Ishikawa (cell line): ENCODE data around the gene TMBIM1.

Experiments used
- CEBPB ChIP-seq: IDR thresholded peaks from 2 replicates; pipeline ENCODE4 v1.6.1; 2012
- CREB1 ChIP-seq: IDR thresholded peaks from 2 replicates; pipeline ENCODE4 v1.6.1; 2012; ENCODE audit warnings: low read depth
- EGR1 ChIP-seq: IDR thresholded peaks from 2 replicates; pipeline ENCODE4 v1.6.1; 2012
- EP300 ChIP-seq: IDR thresholded peaks from 2 replicates; pipeline ENCODE4 v1.6.1; 2012; ENCODE audit warnings: borderline replicate concordance
- FOXM1 ChIP-seq: IDR thresholded peaks from 2 replicates; pipeline ENCODE4 v1.6.1; 2012; ENCODE audit warnings: low read depth, borderline replicate concordance
- MAX ChIP-seq: IDR thresholded peaks from 2 replicates; pipeline ENCODE4 v1.6.1; 2012
- NFIC ChIP-seq: IDR thresholded peaks from 2 replicates; pipeline ENCODE4 v1.6.1; 2012
- RAD21 ChIP-seq: IDR thresholded peaks from 2 replicates; pipeline ENCODE4 v1.6.1; 2012; ENCODE audit warnings: low read depth
- TAF1 ChIP-seq: IDR thresholded peaks from 2 replicates; pipeline ENCODE4 v1.6.1; 2012; ENCODE audit warnings: low read depth, mild to moderate bottlenecking
- TCF12 ChIP-seq: IDR thresholded peaks from 2 replicates; pipeline ENCODE4 v1.6.1; 2012; ENCODE audit warnings: low read depth
- TEAD4 ChIP-seq: IDR thresholded peaks from 2 replicates; pipeline ENCODE4 v1.6.1; 2012
- YY1 ChIP-seq: IDR thresholded peaks from 2 replicates; pipeline ENCODE4 v1.6.1; 2012; ENCODE audit warnings: low read depth
- ZBTB7A ChIP-seq: IDR thresholded peaks from 2 replicates; pipeline ENCODE4 v1.6.1; 2012; ENCODE audit warnings: low read depth
- TF ChIP-seq, protein P1 (sequence below): IDR thresholded peaks from 2 replicates; pipeline ENCODE4 v1.6.1; 2012; ENCODE audit warnings: low read depth, mild to moderate bottlenecking
- TF ChIP-seq, protein P2 (sequence below): IDR thresholded peaks from 2 replicates; pipeline ENCODE4 v1.6.1; 2012

Gene TMBIM1

DNA sequence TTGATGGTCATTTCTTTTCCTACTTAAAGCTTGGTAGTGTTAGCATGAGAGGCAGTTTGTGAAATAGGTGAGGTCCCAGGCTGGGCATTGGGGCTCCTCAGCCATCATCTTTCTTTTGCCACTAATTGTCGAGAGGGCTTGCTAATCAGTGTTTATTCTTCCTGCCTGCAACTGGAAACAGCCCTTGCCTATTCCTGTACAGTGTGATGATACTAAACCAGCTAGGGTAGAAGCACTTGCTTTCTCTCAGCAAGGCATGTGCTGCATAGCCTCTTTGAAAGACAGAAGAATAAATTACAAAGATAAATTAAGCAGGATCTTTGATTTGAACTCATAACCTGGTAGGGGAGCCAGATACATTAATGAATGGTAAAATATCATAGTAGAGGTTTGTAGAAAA, 48.1 kb downstream of the TMBIM1 start:
- no peak for TF ChIP-seq EP300
- no peak for TF ChIP-seq TAF1
- no peak for TF ChIP-seq CREB1
- TF ChIP-seq, protein P1, sequence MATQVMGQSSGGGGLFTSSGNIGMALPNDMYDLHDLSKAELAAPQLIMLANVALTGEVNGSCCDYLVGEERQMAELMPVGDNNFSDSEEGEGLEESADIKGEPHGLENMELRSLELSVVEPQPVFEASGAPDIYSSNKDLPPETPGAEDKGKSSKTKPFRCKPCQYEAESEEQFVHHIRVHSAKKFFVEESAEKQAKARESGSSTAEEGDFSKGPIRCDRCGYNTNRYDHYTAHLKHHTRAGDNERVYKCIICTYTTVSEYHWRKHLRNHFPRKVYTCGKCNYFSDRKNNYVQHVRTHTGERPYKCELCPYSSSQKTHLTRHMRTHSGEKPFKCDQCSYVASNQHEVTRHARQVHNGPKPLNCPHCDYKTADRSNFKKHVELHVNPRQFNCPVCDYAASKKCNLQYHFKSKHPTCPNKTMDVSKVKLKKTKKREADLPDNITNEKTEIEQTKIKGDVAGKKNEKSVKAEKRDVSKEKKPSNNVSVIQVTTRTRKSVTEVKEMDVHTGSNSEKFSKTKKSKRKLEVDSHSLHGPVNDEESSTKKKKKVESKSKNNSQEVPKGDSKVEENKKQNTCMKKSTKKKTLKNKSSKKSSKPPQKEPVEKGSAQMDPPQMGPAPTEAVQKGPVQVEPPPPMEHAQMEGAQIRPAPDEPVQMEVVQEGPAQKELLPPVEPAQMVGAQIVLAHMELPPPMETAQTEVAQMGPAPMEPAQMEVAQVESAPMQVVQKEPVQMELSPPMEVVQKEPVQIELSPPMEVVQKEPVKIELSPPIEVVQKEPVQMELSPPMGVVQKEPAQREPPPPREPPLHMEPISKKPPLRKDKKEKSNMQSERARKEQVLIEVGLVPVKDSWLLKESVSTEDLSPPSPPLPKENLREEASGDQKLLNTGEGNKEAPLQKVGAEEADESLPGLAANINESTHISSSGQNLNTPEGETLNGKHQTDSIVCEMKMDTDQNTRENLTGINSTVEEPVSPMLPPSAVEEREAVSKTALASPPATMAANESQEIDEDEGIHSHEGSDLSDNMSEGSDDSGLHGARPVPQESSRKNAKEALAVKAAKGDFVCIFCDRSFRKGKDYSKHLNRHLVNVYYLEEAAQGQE, result no peak

GRCh38 chr2:218238887-218239286, 53.4 kb downstream of the TMBIM1 start:
- TF ChIP-seq, protein P2, sequence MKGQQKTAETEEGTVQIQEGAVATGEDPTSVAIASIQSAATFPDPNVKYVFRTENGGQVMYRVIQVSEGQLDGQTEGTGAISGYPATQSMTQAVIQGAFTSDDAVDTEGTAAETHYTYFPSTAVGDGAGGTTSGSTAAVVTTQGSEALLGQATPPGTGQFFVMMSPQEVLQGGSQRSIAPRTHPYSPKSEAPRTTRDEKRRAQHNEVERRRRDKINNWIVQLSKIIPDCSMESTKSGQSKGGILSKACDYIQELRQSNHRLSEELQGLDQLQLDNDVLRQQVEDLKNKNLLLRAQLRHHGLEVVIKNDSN, result no peak
- TF ChIP-seq NFIC (no peak), EP300 (no peak), CEBPB (no peak), ZBTB7A (no peak), TEAD4 (no peak), FOXM1 (no peak), TCF12 (no peak)

DNA sequence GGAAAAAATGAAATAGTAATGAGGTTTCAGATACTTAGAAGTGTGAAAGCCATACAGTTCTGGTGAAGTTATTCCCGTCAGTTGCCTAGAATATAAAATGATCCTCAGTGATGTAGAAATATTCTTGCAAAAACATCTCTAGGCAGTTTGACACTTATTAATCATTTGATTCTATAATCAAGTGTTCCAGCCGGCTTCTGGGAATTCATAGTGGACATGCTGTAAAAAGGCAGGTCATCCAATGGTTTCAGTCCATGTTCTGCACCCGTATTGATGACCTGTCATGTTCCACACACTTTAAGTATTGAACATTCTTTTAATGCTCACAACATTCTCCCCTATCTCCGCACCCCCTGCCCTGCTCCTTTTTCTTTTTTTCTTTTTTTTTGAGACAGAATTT, 55.5 kb downstream of the TMBIM1 start:
- no peak for TF ChIP-seq ZBTB7A
- TF ChIP-seq FOXM1, result no peak
- no peak for TF ChIP-seq RAD21
- no peak for TF ChIP-seq EGR1
- TF ChIP-seq TEAD4, result no peak
- TF ChIP-seq CEBPB, result no peak
- TF ChIP-seq YY1, result no peak
- TF ChIP-seq, protein P2, result no peak
- TF ChIP-seq, protein P1, result no peak
- no peak for TF ChIP-seq MAX
- TF ChIP-seq CREB1, result no peak
- no peak for TF ChIP-seq EP300

DNA sequence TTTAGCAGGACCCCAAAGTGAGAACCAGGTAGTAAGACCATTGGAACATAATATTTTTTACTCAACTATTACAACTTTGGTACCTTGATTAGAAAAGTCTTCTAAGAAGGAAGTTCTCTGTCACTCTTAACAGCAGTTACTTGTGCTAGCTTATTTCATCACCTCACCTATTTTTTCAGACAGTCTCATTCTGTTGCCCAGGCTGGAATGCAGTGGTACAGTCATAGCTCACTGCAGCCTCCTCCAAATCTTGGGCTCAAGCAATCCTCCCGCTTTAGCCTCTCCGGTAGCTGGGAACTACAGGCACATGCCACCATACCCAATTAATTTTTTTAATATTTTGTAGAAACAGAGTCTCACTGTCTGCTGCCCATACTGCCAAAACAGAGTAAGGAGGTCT, 57.3 kb downstream of the TMBIM1 start:
- no peak for TF ChIP-seq YY1
- no peak for TF ChIP-seq CEBPB
- no peak for TF ChIP-seq RAD21

- TF ChIP-seq TAF1 (no peak), NFIC (no peak), YY1 (no peak), ZBTB7A (no peak), RAD21 (no peak), TEAD4 (no peak), EGR1 (no peak), FOXM1 (no peak), CEBPB (no peak), TCF12 (no peak)
Measured at GRCh38 chr2:218234521-218234920, 57.8 kb downstream of the TMBIM1 start.

- no peak for TF ChIP-seq RAD21
- TF ChIP-seq ZBTB7A, result no peak
- TF ChIP-seq CEBPB, result no peak
- TF ChIP-seq CREB1, result no peak
- TF ChIP-seq TEAD4, result no peak
- no peak for TF ChIP-seq YY1
- no peak for TF ChIP-seq FOXM1
- TF ChIP-seq EGR1, result no peak
Measured at GRCh38 chr2:218233543-218233942, 58.8 kb downstream of the TMBIM1 start.

DNA sequence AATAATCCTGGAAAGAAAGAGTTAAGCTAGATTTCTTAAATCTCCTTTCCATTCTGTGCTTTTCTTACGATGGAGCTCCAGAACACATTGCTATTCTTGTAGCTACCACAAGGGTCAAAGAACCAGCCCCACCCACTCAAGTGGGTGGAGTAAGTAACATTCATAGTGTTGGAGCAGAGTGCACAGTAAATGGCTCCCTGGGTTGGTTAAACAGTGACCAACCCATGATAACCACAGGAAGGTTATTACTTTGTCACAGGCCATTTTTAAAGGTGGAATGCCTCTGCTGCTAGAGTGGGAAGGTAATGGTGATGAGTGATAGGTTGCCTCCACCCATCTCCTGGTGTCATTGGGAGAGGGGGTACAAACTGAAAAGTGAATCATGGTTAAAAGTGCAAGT, 61.4 kb downstream of the TMBIM1 start:
- TF ChIP-seq TAF1 (no peak), FOXM1 (no peak), MAX (no peak), RAD21 (no peak), YY1 (no peak), CEBPB (no peak), TCF12 (no peak), TEAD4 (no peak), EP300 (no peak), CREB1 (no peak), ZBTB7A (no peak), EGR1 (no peak), NFIC (no peak)
- TF ChIP-seq, protein P1, result no peak
- TF ChIP-seq, protein P2, result no peak
